Activated T-helper 1 cell treated with anti-CD3 and anti-CD28 coated beads, Interleukin-12 subunit alpha, Interleukin-12 subunit beta, Interleukin-2, Interleukin-4 antibody, amounts not matched to agents 30 ng/mL and 10 ng/mL and 1 ng/mL, durations not matched to agents 14 hours and 24 hours and 36 hours (primary cell): ENCODE measurements around the gene ZNF766. TPM values are rescaled to one million over a fixed set of nuclear protein-coding genes. Genes with fewer than 3 reads are reported as not detected.
"Not testable (repeated sequence)": the region's sequence is repeated elsewhere in the genome, so short reads cannot be mapped to it uniquely, and the experiment has no call there.

Experiments
- DNase-seq: peaks from one replicate; pipeline ENCODE4 v3.0.0; 2021; ENCODE audit warnings: low spot score
- H3K27ac Mint-ChIP-seq: one replicate; pipeline ENCODE4 v1.8.0; 2021; ENCODE audit warnings: mild to moderate bottlenecking, mixed read lengths
- H3K27me3 Mint-ChIP-seq: one replicate; pipeline ENCODE4 v1.8.0; 2022; ENCODE audit warnings: mild to moderate bottlenecking, moderate library complexity, mixed read lengths; ENCODE audit not compliant: insufficient read depth
- H3K36me3 Mint-ChIP-seq: one replicate; pipeline ENCODE4 v1.8.0; 2021; ENCODE audit warnings: low read depth, mixed read lengths
- H3K4me1 Mint-ChIP-seq: one replicate; pipeline ENCODE4 v1.8.0; 2021; ENCODE audit warnings: low read depth, mixed read lengths
- H3K4me3 Mint-ChIP-seq: one replicate; pipeline ENCODE4 v1.8.0; 2021; ENCODE audit warnings: mild to moderate bottlenecking, moderate library complexity, mixed read lengths
- H3K9me3 Mint-ChIP-seq: one replicate; pipeline ENCODE4 v1.8.0; 2021; ENCODE audit warnings: mixed read lengths
- intact Hi-C: fragments of 100-400 bp; cut with micrococcal nuclease; formaldehyde crosslinking; loops from one replicate; pipeline ENCODE4 v1.15.1; 2024
- total RNA-seq: library from RNA; stranded (reverse); gene quantifications from 2 replicates; pipeline ENCODE4 v1.2.3, GENCODE V29; 2022

Gene ZNF766
- total RNA-seq, 1 donor from 2014 or later, result 16.5 TPM

DNA sequence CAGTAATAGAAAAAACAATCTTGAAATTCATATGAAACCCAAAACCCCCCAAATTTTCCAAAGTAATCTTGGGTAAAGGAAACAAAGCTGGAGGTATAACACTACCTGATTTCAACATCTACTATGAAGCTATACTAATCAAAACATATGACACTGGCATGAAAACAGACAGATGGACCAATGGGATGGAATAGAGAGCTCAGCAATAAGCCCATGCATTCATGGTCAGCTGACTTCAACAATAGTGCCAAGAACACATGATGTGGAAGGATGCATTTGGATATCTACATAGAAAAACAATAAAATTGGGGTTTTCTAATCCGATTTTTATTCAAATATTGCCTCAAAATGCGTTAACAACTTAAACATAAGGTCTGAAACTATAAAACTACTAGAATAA is 32.2 kb upstream of the ZNF766 start:
- H3K27me3 Mint-ChIP-seq, result peaks cover 1% of the 10 kb centered on the region
- intact Hi-C loops, result loop anchor here (1.0 to 10.0 kb wide), 4 partner anchors 45 to 312 kb away; partner anchors contain the start of genes PPP2R1A, ZNF613, ZNF616 and ZNF836
- no peak overlapping the region for H3K27ac Mint-ChIP-seq
- no peak overlapping the region for H3K4me3 Mint-ChIP-seq
- no peak for DNase-seq
- no peaks in the 10 kb centered on the region for H3K4me1 Mint-ChIP-seq
- H3K36me3 Mint-ChIP-seq, result no peaks in the 10 kb centered on the region
- H3K9me3 Mint-ChIP-seq, result no peaks in the 10 kb centered on the region

- peak; percentile 34 for DNase-seq
- H3K4me3 Mint-ChIP-seq, result no peak overlapping the region
- no peak overlapping the region for H3K27ac Mint-ChIP-seq
- H3K4me1 Mint-ChIP-seq, result no peaks in the 10 kb centered on the region
- H3K9me3 Mint-ChIP-seq, result no peaks in the 10 kb centered on the region
- intact Hi-C loops, result loop anchor here (1.0 to 10.0 kb wide), 4 partner anchors 46 to 313 kb away; partner anchors contain the start of genes PPP2R1A, ZNF613, ZNF616 and ZNF836
- no peaks in the 10 kb centered on the region for H3K36me3 Mint-ChIP-seq
- H3K27me3 Mint-ChIP-seq, result peaks cover 1% of the 10 kb centered on the region
Observed at GRCh38 chr19:52237771-52238400, 31.5 kb upstream of the ZNF766 start.

- intact Hi-C loops, result loop anchor here (10.0 kb wide), 1 partner anchor 951 kb away; the partner anchor contains the start of gene ZNF665
- no peaks in the 10 kb centered on the region for H3K4me1 Mint-ChIP-seq
- H3K27me3 Mint-ChIP-seq, result no peaks in the 10 kb centered on the region
- no peak overlapping the region for H3K4me3 Mint-ChIP-seq
- no peak for DNase-seq
- H3K27ac Mint-ChIP-seq, result no peak overlapping the region
- H3K9me3 Mint-ChIP-seq, result peaks cover 4% of the 10 kb centered on the region
- H3K36me3 Mint-ChIP-seq, result no peaks in the 10 kb centered on the region
Observed at GRCh38 chr19:52244021-52244420, 25.4 kb upstream of the ZNF766 start.

DNA sequence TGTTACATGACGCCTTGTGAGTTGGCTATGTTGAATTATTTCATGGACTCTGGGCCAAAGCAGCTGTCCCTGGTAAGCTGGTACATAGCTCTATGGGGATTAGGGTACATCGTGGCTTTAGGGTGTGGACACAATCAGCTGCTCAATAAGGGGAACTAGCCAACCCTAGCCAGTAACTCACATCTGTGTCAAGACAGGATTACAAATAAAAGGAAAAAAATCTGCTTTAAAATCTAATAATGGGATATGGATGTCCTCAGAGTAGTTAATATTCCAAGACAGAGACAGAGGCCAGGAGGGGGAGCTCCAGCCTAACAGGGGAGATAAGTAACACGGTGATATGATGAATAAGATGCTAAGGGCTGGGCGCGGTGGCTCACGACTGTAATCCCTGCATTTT is 21.1 kb upstream of the ZNF766 start:
- Mint-ChIP-seq H3K4me3 (no peak overlapping the region), H3K9me3 (peaks cover 17% of the 10 kb centered on the region), H3K27me3 (no peaks in the 10 kb centered on the region), H3K4me1 (no peaks in the 10 kb centered on the region), H3K27ac (no peak overlapping the region), H3K36me3 (no peaks in the 10 kb centered on the region)
- peak; percentile 12 for DNase-seq
- intact Hi-C loops, result loop anchor here (1.0 to 10.0 kb wide), 3 partner anchors 352 to 947 kb away; partner anchors contain the start of gene ZNF665

GRCh38 chr19:52258426-52258825 is 11.0 kb upstream of the ZNF766 start:
- intact Hi-C loops, result no loop called here
- Mint-ChIP-seq H3K4me3 (no peak overlapping the region), H3K4me1 (no peaks in the 10 kb centered on the region), H3K9me3 (peaks cover 40% of the 10 kb centered on the region), H3K27ac (no peak overlapping the region), H3K27me3 (peaks cover 2% of the 10 kb centered on the region), H3K36me3 (no peaks in the 10 kb centered on the region)
- DNase-seq, result no peak

DNA sequence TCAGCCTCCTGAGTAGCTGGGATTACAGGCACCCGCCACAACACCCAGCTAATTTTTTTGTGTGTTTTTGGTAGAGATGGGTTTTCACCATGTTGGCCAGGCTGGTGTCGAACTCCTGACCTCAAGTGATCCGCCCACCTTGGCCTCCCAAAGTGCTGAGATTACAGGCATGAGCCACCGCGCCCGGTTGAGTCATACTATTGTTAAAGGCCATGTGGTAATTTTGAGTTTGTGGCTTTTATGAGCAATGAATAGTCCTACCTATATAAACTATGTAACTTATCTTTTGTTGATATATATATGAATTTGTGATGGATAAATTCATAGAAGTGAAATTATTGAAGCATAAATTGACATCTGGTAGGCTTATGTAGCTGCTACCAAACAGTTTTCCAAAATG is 3.8 kb upstream of the ZNF766 start:
- intact Hi-C loops, H3K4me1 Mint-ChIP-seq, H3K27me3 Mint-ChIP-seq, H3K27ac Mint-ChIP-seq, H3K4me3 Mint-ChIP-seq, DNase-seq, H3K36me3 Mint-ChIP-seq: not testable (repeated sequence)
- peaks cover 28% of the 10 kb centered on the region for H3K9me3 Mint-ChIP-seq

DNA sequence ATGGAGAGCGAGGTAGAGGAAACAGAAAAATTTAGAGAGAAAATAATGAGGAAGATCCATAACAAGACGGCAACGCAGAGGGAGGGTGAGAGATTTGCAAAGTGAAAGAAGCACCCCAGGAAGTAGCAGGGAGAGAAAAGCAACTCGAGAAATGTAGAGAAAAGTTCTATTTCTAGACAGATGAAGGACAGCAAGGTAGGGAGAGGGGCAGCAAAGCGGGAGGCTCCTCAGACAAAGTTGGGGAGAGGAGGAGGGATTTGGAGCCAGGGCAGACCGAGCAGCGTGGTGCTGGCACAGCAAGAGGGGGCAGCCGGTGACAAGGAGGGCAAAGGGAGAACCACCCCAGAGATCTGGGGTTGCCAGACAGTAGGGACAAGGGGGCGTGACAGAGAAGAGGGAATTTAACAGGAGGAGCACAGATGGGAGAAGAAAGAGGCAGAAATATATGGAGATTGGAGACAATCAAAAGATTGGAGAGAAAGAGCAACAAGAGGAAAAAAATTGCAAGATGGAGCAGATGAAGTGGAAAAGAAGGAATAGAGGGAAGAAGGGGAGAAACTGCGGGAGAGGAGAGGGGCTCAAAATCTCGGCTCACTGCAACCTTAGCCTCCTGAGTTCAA is 989 bp downstream of the ZNF766 start:
- Mint-ChIP-seq H3K36me3 (peaks cover 43% of the 10 kb centered on the region), H3K27me3 (no peaks in the 10 kb centered on the region), H3K4me1 (peaks cover 24% of the 10 kb centered on the region), H3K9me3 (peaks cover 39% of the 10 kb centered on the region), H3K4me3 (peak overlapping the region; percentile 98), H3K27ac (peak overlapping the region; percentile 95)
- intact Hi-C loops, result no loop called here
- DNase-seq, result no peak

DNA sequence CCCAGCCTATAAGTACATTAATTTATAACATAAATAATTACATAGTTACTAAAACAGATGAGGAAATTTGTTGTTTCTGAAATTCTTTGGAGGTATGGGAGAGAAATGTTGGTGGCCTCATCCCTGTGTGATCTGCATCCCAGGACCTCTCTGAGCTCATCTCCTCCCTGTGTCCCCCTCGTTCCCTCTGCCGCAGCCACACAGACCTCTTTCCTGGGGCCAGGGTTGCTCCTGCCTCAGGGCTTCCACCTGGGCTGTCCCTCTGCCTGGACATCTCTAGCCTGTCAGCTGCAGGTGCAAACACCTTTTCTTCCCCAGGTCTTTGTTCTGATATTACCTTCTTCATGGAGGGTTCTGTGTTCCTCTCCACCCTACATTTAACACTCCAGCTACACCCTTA is 3.9 kb downstream of the ZNF766 start:
- intact Hi-C loops, result no loop called here
- Mint-ChIP-seq H3K36me3 (peaks cover 64% of the 10 kb centered on the region), H3K27ac (no peak overlapping the region), H3K9me3 (peaks cover 54% of the 10 kb centered on the region), H3K4me3 (peak overlapping the region; percentile 2), H3K27me3 (no peaks in the 10 kb centered on the region), H3K4me1 (peaks cover 24% of the 10 kb centered on the region)
- DNase-seq, result no peak

GRCh38 chr19:52274191-52274590 is 4.8 kb downstream of the ZNF766 start:
- H3K27ac Mint-ChIP-seq, result no peak overlapping the region
- peaks cover 24% of the 10 kb centered on the region for H3K4me1 Mint-ChIP-seq
- H3K27me3 Mint-ChIP-seq, result no peaks in the 10 kb centered on the region
- intact Hi-C loops, result no loop called here
- no peak overlapping the region for H3K4me3 Mint-ChIP-seq
- no peak for DNase-seq
- H3K9me3 Mint-ChIP-seq, result peaks cover 62% of the 10 kb centered on the region
- H3K36me3 Mint-ChIP-seq, result peaks cover 73% of the 10 kb centered on the region

DNA sequence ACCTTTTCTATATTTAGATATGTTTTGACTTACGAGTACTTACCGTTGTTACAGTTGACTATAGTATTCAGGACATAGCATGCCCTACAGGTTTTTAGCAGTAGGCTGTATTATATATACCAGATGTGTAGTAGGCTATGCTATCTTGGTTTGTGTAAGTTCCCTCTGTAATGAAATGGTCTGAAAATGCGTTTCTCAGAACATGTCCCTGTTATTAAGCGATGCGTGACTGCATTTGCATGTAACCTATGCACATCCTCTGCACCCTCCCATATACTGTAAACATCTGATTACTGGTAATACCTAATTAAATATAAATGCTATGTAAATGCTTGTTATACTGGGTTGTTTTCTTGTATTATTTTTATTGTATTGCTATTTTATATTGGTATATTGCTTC is 6.6 kb downstream of the ZNF766 start:
- Mint-ChIP-seq H3K4me3 (no peak overlapping the region), H3K27me3 (no peaks in the 10 kb centered on the region), H3K9me3 (peaks cover 65% of the 10 kb centered on the region), H3K36me3 (peaks cover 71% of the 10 kb centered on the region), H3K4me1 (peaks cover 14% of the 10 kb centered on the region), H3K27ac (no peak overlapping the region)
- intact Hi-C loops, result no loop called here
- no peak for DNase-seq

DNA sequence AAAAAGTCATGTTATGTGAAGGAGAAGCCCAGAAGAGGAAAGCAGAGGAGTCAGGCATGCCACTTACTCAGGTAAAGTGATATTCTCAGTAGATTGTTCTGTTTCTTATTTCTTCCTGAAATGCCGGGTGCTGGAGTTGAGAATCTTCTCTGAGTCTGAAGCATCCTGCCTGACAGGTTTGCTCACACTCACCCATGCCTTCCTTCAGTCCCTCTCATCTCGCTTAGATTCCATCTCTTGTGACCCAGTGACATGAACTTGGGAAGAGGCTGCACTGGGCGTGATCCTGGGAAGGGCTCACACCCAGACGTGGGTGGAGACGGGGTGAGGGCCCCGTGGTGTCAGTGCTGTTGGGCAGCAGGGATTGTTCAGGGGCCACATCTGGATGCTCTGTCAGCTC is 8.1 kb downstream of the ZNF766 start:
- Mint-ChIP-seq H3K4me3 (no peak overlapping the region), H3K27me3 (no peaks in the 10 kb centered on the region), H3K36me3 (peaks cover 70% of the 10 kb centered on the region), H3K4me1 (peaks cover 4% of the 10 kb centered on the region), H3K27ac (no peak overlapping the region), H3K9me3 (peaks cover 65% of the 10 kb centered on the region)
- intact Hi-C loops, result no loop called here
- no peak for DNase-seq

DNA sequence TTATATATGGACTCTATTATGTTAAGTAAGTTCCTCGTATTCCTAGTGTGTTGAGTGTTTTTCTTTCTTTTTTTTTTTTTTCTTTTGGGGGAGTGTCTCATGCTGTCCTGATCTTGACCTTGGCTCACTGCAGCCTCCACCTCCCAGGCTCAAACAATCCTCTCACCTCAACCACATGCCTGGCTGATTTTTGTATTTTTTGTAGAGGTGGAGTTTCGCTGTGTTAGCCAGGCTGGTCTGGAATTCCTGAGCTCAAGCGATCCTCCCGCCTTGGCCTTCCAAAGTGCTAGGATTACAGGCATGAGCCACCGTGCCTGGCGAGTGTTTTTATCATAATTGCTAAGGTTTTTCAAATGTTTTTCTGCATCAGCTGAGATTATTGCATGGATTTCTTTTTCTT is 16.9 kb downstream of the ZNF766 start:
- H3K9me3 Mint-ChIP-seq, result peaks cover 63% of the 10 kb centered on the region

DNA sequence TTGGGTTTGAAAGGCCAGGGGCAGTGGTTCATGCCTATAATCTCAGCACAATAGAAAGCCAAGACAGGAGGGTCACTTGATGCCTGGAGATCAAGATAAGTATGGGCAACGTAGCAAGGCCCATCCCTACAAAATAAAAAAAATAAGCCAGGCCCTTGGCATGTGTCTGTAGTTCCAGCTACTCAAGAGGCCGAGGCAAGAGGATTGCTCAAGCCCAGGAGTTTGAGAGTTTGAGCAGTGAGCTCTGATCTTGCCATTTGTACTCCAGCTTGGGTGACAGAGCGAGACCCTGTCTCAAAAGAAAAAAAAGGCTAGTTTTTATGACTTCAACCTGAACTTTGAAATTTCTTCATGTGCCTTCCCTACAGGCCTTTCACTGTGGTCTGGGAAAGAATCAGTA is 22.4 kb downstream of the ZNF766 start:
- intact Hi-C loops, result no loop called here
- H3K27ac Mint-ChIP-seq, result no peak overlapping the region

More for the DNA sequence above, 16.9 kb downstream of the ZNF766 start:
- DNase-seq, result no peak
- intact Hi-C loops, result no loop called here
- Mint-ChIP-seq H3K27me3 (no peaks in the 10 kb centered on the region), H3K4me1 (no peaks in the 10 kb centered on the region), H3K27ac (no peak overlapping the region), H3K4me3 (no peak overlapping the region), H3K36me3 (peaks cover 79% of the 10 kb centered on the region)

More for the DNA sequence above, 22.4 kb downstream of the ZNF766 start:
- no peak for DNase-seq
- H3K9me3 Mint-ChIP-seq, result peaks cover 50% of the 10 kb centered on the region
- H3K4me1 Mint-ChIP-seq, result peaks cover 5% of the 10 kb centered on the region
- no peaks in the 10 kb centered on the region for H3K27me3 Mint-ChIP-seq
- no peak overlapping the region for H3K4me3 Mint-ChIP-seq
- H3K36me3 Mint-ChIP-seq, result peaks cover 41% of the 10 kb centered on the region
